Stomach (tissue), 9 donors: ENCODE measurements around the gene DOCK1. TPM values are rescaled to one million over a fixed set of nuclear protein-coding genes. Genes with fewer than 3 reads are reported as not detected.

ENCODE experiments used
- DNase-seq, 2 donors: peaks; one replicate each; pipeline versions ENCODE4 v3.0.0 to v3.0.0-alpha.2; 2013 to 2019
- H3K27ac ChIP-seq, 5 donors: fragments of 200-600 bp in 4 of 5; sonication (generic) in 4 of 5; one replicate each; pipeline ENCODE4 v1.5.1; 2013 to 2019; ENCODE audit warnings: mild to moderate bottlenecking in 1 of 5, moderate library complexity in 1 of 5
- H3K27me3 ChIP-seq, 3 donors: fragments of 200-600 bp; sonication (generic); one replicate each; pipeline ENCODE4 v1.5.1; 2017 to 2019; ENCODE audit warnings: mixed run types in 1 of 3
- H3K36me3 ChIP-seq, 4 donors: fragments of 200-600 bp; sonication (generic); 1 replicate in 3 of 4; 2 replicates in 1 of 4; pipeline ENCODE4 v1.5.1; 2016 to 2019
- H3K4me1 ChIP-seq, 4 donors: fragments of 200-600 bp; sonication (generic); one replicate each; pipeline ENCODE4 v1.5.1; 2016 to 2019
- H3K4me3 ChIP-seq, 4 donors: fragments of 200-600 bp; sonication (generic) in 3 of 4; one replicate each; pipeline ENCODE4 v1.5.1; 2016 to 2019; ENCODE audit warnings: mild to moderate bottlenecking in 1 of 4
- H3K9me3 ChIP-seq, 4 donors: fragments of 200-600 bp; sonication (generic); one replicate each; pipeline ENCODE4 v1.5.1; 2016 to 2019
- EP300 ChIP-seq: sonication (generic); formaldehyde crosslinking; IDR thresholded peaks from one replicate; pipeline ENCODE4 v1.6.1; 2017; ENCODE audit warnings: antibody characterized with exemption
- POLR2A ChIP-seq, 4 donors: fragments of 450-650 bp; IDR thresholded peaks; one replicate each; pipeline ENCODE4 v1.6.1; 2016; ENCODE audit warnings: antibody characterized with exemption in 4 of 4, control low read depth in 2 of 4, mild to moderate bottlenecking in 1 of 4, moderate library complexity in 1 of 4
- POLR2AphosphoS5 ChIP-seq, 3 donors: sonication (generic); formaldehyde crosslinking; IDR thresholded peaks; one replicate each; pipeline ENCODE4 v1.6.1; 2016; ENCODE audit warnings: antibody characterized with exemption in 3 of 3
- WGBS, 5 donors: extraction: QIAGEN DNeasy Blood & Tissue Kit in 3 of 5; methylation state at CpG; one replicate each; pipeline versions ENCODE4 v1.1.5 to v1.1.7; 2013 to 2018; 5-methylcytosine and 5-hydroxymethylcytosine counted together
- intact Hi-C: fragments of 100-400 bp; cut with DNase I; formaldehyde crosslinking; loops from one replicate; pipeline ENCODE4 v1.15.1; 2023; ENCODE audit warnings: low total_unique reads
- polyA plus RNA-seq, 3 donors: library from polyadenylated mRNA; stranded (reverse); fragments of 200-250 nt; gene quantifications; one replicate each; pipeline ENCODE4 v1.2.3, GENCODE V29; 2013
- total RNA-seq, 5 donors: library from RNA; depleted of rRNA; stranded (reverse); fragments of >200 nt; gene quantifications; one replicate each; pipeline versions ENCODE4 v1.1.0 to v1.2.3, GENCODE V29; 2014 to 2016
- TF ChIP-seq, protein P1 (sequence below), 7 experiments: fragments of 450-650 bp in 4 of 7; fragments of 200-600 bp in 3 of 7; sonication (generic) in 3 of 7; IDR thresholded peaks; one replicate each; pipeline ENCODE4 v1.5.1; 2016 to 2019; ENCODE audit warnings: antibody characterized with exemption in 7 of 7, control low read depth in 2 of 7, mild to moderate bottlenecking in 1 of 7
- donor health status: healthy with polysubstance abuse.
- donor health status: Bipolar disorder and iron deficiency.
- donor health status: healthy.

Gene DOCK1
- total and polyA plus RNA-seq, 8 donors: 8.4 to 114 (median 35.0) TPM

DNA sequence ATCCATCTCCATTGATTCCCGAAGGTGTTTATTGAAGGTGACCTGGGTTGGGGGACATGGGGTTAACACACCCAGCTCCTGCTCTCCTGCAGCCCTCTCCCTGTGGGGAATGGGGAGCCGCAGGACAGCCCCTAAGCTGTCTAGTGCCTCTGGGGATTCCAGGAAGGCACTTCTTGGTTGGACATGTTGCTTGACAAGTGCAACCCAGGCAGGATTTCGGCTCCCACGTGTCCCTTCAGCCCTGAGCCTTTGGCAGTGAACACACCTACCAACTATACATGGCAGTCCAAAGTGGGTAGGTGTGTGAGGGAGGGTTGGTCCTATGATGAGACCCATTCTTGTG is 43.9 kb downstream of the DOCK1 start:
- 67 to 89% (median 76%) methylated on average over 4 of the region's 4 CpGs for WGBS, 5 donors
- intact Hi-C loops: no loop called here
- TF ChIP-seq POLR2AphosphoS5 (IDR thresholded peaks at IDR 0.05): no peak
- TF ChIP-seq, protein P1, sequence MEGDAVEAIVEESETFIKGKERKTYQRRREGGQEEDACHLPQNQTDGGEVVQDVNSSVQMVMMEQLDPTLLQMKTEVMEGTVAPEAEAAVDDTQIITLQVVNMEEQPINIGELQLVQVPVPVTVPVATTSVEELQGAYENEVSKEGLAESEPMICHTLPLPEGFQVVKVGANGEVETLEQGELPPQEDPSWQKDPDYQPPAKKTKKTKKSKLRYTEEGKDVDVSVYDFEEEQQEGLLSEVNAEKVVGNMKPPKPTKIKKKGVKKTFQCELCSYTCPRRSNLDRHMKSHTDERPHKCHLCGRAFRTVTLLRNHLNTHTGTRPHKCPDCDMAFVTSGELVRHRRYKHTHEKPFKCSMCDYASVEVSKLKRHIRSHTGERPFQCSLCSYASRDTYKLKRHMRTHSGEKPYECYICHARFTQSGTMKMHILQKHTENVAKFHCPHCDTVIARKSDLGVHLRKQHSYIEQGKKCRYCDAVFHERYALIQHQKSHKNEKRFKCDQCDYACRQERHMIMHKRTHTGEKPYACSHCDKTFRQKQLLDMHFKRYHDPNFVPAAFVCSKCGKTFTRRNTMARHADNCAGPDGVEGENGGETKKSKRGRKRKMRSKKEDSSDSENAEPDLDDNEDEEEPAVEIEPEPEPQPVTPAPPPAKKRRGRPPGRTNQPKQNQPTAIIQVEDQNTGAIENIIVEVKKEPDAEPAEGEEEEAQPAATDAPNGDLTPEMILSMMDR (IDR thresholded peaks at IDR 0.05): no peak
- no peak for TF ChIP-seq POLR2A (IDR thresholded peaks at IDR 0.05)
- TF ChIP-seq EP300: no peak

DNA sequence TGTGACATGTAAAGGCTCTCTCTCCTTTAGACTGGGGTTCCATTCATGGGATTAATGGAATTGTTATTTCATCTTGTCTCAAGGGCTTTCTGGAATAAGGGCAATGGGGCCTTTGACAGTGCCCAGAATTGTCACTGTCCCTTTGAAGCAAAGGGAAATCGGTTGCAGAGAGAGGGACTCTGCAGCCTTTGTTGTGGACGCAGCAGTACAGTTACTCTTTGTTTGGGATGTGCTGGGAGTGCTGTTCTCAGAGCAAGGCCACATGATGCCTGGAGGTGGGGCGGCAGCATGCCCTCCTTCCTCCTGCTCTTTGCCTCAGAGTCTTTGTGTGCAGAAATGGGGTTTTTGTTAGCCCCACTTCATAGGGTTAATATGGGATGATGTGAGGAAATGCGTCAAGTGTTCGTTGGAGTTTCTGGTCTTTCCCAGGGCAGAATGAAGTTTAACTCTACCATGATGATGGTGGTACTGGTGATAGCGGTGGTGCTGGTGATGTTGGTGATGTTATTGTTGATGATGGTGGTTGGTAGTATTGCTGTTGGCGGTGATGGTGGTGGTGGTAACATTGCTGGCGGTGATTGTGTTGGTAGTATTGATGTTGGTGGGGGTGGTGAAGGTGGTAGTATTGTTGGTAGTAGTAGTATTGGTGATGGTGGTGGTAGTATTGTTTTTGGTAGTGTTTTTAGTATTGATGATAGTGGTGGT is 45.3 kb downstream of the DOCK1 start:
- Histone ChIP-seq H3K36me3 (no peaks in the 10 kb centered on the region), H3K4me1 (no peaks in the 10 kb centered on the region), H3K27me3 (no peaks in the 10 kb centered on the region), H3K9me3 (peaks cover 0 to 5% (median 0%) of the 10 kb centered on the region in 4 donors), H3K27ac (no peak overlapping the region), H3K4me3 (no peak overlapping the region)
- intact Hi-C loops: no loop called here
- DNase-seq: no peak
- TF ChIP-seq, protein P1 (IDR thresholded peaks at IDR 0.05): no peak
- TF ChIP-seq POLR2A (IDR thresholded peaks at IDR 0.05): no peak
- TF ChIP-seq EP300: no peak
- no peak for TF ChIP-seq POLR2AphosphoS5 (IDR thresholded peaks at IDR 0.05)
- WGBS, 5 donors: 95 to 99% (median 97%) methylated on average over 7 to 8 of the region's 8 CpGs

More for the DNA sequence above, 43.9 kb downstream of the DOCK1 start:
- no peak overlapping the region for H3K27ac ChIP-seq
- no peaks in the 10 kb centered on the region for H3K27me3 ChIP-seq
- no peak for DNase-seq
- no peaks in the 10 kb centered on the region for H3K36me3 ChIP-seq
- peaks cover 0 to 5% (median 0%) of the 10 kb centered on the region in 4 donors for H3K9me3 ChIP-seq
- peaks cover 0 to 5% (median 0%) of the 10 kb centered on the region in 4 donors for H3K4me1 ChIP-seq
- H3K4me3 ChIP-seq: no peak overlapping the region

DNA sequence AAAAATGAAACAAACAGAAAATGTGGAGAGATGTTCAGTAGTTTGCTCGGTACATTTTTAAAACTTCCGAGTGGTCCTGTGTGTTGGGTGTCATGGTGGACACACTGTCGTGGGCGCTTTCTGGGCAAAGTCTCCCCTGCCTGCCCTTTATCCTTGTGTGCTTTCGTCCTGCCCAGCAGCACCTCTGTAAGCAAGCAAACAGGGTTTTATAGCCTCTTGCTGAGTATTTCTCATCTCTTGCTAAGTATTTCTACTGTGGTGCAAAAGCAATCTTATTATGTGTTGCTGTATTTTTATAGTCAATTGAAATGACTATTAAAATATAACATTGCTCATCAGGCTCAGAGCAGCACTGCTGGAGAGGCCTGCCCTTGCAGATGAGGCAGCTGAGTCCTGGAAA is 48.7 kb downstream of the DOCK1 start:
- Histone ChIP-seq H3K4me1 (no peaks in the 10 kb centered on the region), H3K27me3 (no peaks in the 10 kb centered on the region), H3K27ac (no peak overlapping the region), H3K36me3 (no peaks in the 10 kb centered on the region), H3K9me3 (peaks cover 0 to 5% (median 0%) of the 10 kb centered on the region in 4 donors), H3K4me3 (no peak overlapping the region)
- DNase-seq: no peak
- intact Hi-C loops: no loop called here
- TF ChIP-seq EP300 (no peak), POLR2A (IDR thresholded peaks at IDR 0.05) (no peak), POLR2AphosphoS5 (IDR thresholded peaks at IDR 0.05) (no peak)
- TF ChIP-seq, protein P1 (IDR thresholded peaks at IDR 0.05): no peak
- 93 to 96% (median 93%) methylated on average over 5 of the region's 5 CpGs for WGBS, 5 donors

DNA sequence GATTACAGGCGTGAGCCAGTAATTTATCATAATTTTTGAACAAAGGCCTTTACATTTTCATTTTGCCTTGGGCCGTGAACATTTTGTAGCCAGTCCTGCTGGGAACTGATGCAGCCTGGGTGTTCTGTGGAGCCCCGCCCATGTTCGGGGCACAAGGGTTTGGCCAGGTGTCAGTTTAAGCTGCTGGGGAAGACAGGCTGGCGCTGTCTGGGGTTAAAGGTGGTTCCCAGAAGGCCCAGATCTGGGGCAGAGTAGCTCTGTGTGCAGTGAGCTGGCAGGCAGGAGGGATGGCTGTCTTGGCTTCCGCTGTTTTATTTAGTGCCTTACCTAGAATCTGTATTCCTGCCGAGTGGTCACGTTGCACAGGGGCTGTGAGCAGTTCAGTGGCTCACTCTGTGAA is 50.2 kb downstream of the DOCK1 start:
- H3K9me3 ChIP-seq: peaks cover 0 to 5% (median 0%) of the 10 kb centered on the region in 4 donors
- peaks cover 0 to 8% (median 0%) of the 10 kb centered on the region in 4 donors for H3K4me1 ChIP-seq
- WGBS, 5 donors: 69 to 87% (median 82%) methylated on average over 8 of the region's 8 CpGs
- DNase-seq: no peak
- no peaks in the 10 kb centered on the region for H3K27me3 ChIP-seq
- intact Hi-C loops: no loop called here
- H3K27ac ChIP-seq: no peak overlapping the region
- TF ChIP-seq POLR2AphosphoS5 (IDR thresholded peaks at IDR 0.05): no peak
- TF ChIP-seq, protein P1 (IDR thresholded peaks at IDR 0.05): no peak
- TF ChIP-seq POLR2A (IDR thresholded peaks at IDR 0.05): no peak
- TF ChIP-seq EP300: no peak
- H3K4me3 ChIP-seq: no peak overlapping the region
- no peaks in the 10 kb centered on the region for H3K36me3 ChIP-seq
